Choroid plexus epithelial cell (primary cell): ENCODE measurements around the gene ATXN1.

Experiments used
- DNase-seq: peaks from one replicate; pipeline ENCODE4 v3.0.0-alpha.2; 2010; ENCODE audit warnings: low read depth
- H3K4me3 ChIP-seq: 2 replicates; pipeline ENCODE4 v1.5.1; 2011; ENCODE audit warnings: low read depth, mild to moderate bottlenecking, control low read depth, low read length, moderate library complexity
- TF ChIP-seq, protein P1 (sequence below): conservative IDR thresholded peaks from 2 replicates; pipeline ENCODE4 v1.5.1; 2011; ENCODE audit warnings: low read depth, mild to moderate bottlenecking, control low read depth, inconsistent platforms, low read length, moderate library complexity

The ATXN1 gene

DNA sequence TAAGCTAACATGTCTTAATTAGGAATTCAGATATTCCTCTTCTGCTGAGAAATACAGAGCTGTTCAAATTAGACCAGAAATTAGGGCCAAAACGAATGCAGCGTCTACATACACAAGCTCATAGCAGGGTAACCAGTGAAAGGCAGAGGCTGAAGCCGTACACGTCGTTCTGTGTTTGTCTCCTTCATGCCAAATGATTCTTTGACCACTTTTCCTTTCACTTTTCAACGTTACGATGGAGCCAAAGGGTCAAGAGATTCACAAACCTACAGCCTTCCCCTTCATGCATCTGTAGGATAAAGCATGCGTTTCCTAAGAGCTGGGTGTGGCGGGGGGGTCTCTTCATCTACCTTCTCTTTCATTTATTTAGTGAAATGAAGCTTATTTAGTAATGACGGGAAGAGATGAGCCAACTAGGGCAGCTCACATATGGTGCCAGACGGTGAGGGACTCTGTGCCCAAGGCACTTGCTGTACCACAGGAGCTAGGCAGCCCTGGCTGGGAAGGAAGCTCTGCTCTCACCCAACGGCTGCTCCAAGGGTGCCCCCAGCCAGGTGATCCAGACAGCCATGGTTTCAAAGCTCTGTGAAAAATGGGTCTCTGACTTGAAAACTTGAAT lies 178.0 kb downstream of the ATXN1 start:
- TF ChIP-seq, protein P1, sequence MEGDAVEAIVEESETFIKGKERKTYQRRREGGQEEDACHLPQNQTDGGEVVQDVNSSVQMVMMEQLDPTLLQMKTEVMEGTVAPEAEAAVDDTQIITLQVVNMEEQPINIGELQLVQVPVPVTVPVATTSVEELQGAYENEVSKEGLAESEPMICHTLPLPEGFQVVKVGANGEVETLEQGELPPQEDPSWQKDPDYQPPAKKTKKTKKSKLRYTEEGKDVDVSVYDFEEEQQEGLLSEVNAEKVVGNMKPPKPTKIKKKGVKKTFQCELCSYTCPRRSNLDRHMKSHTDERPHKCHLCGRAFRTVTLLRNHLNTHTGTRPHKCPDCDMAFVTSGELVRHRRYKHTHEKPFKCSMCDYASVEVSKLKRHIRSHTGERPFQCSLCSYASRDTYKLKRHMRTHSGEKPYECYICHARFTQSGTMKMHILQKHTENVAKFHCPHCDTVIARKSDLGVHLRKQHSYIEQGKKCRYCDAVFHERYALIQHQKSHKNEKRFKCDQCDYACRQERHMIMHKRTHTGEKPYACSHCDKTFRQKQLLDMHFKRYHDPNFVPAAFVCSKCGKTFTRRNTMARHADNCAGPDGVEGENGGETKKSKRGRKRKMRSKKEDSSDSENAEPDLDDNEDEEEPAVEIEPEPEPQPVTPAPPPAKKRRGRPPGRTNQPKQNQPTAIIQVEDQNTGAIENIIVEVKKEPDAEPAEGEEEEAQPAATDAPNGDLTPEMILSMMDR, result no peak
- H3K4me3 ChIP-seq, result no peak overlapping the region
- no peak for DNase-seq

DNA sequence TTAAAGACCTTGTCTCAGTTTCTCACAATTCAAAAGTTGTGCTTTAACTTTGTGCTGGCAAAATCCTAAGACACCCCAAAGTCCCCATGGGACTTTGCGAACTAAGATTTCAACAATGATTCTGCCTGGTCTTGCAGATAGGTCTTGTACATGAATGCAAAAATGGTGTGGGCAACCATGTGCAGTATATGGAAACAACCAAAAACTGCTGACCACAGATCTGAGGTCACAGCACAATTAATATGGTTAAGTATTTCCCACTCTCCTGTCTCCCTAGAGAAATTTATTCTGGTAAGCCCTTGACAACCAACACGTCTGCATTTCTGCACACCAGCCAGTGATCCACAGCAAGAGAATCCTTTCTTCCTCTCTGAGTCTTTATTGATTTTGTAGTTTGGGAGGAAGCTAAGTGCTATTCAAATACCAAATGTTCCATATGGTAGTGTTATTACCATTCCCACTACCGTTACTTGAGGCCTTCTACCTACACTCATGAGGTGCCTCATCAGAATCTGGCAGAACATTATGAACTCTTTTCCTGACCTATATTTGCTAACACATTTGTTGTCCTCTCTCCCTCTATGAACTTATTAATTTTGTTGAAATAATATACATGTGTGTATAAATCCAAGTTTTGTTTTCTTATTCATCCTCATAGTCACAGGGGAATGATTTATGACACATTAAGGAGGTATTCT lies 178.7 kb downstream of the ATXN1 start:
- TF ChIP-seq, protein P1, result no peak
- no peak overlapping the region for H3K4me3 ChIP-seq
- DNase-seq, result no peak

DNA sequence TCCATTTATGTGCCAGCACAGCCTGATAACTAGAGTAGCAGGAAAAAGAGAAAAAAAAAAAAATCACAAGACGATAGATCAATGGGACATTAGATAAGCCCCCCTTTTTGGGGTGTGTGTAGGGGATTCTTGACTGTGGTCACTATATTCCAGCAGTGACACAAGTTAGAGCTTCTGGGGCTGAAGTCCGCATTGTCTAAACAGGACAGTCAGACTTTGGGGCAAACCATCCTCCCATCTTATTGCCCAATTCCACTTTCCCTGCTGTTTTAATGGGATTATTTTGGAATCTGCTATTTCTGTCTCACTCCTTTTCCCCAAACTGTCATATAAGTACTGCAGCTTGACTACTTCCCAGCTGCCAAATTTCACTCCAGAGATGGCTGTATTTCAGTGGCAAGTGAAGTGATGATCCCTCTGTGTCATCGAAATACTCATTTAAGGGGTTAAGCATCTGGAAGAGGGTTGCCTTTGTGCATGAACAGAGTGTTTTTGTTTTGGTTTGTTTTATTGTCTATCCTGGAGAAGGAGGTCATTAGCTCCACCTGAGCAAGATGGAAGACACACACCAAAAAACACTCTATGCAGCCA lies 182.5 kb downstream of the ATXN1 start:
- no peak overlapping the region for H3K4me3 ChIP-seq
- DNase-seq, result no peak
- TF ChIP-seq, protein P1, result no peak

DNA sequence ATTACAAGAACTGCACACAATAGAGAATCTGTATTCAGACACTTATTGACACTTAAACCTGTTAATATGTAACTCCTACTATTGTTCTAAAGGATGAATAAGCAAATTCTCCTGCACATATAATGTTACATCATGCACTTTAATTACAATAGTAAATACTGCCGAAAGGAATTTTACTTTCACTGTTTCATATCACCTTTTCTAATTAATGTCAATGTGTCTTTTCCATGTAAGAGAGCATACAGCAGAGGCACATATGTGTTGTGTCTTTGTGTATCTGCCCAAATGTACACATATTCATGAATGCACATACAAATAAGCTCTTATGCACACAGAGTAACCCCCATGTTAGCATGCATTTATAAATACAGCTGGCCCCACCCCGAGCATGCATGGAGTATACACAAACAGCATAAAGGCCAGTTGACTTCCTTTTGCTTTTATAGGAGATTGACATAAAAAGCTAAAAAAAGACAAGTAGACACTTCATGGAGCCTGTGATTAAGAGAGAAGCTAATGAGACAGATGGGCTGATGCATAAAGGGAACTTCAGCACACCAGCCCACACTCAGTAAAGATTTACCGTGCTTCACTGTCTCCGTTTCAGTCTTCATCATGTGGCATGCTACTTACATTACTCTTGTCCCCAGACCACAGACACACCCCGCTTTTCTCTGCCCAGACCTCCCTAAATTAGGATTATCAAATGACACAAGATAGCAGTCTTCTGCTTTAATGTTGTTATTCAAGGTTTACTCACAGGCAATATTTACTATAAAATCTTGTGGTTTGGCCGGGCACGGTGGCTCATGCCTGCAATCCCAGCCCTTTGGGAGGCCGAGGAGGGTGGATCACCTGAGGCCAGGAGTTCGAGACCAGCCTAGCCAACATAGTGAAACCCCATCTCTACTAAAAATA lies 184.6 kb downstream of the ATXN1 start:
- TF ChIP-seq, protein P1, result no peak
- H3K4me3 ChIP-seq, result no peak overlapping the region
- DNase-seq, result no peak

DNA sequence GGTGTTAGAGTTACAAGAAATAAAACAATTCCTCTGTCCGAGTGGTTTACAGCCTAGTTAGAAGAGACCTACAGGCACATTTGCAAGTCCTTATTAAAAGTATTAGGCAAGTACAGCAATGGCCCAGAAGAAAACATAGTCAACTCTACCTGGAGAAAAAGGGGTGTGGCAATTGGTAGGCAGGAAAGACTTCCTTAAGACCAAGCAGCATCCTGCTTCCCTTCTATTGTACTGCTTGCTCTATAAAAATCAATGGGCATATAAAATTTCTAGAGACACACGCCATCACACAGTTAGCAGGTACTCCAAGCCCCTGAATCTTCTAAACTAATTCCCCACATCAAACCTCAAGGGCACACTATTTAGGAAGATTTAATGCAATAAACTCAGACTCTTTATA lies 185.6 kb downstream of the ATXN1 start:
- no peak overlapping the region for H3K4me3 ChIP-seq
- TF ChIP-seq, protein P1, result no peak
- DNase-seq, result no peak

DNA sequence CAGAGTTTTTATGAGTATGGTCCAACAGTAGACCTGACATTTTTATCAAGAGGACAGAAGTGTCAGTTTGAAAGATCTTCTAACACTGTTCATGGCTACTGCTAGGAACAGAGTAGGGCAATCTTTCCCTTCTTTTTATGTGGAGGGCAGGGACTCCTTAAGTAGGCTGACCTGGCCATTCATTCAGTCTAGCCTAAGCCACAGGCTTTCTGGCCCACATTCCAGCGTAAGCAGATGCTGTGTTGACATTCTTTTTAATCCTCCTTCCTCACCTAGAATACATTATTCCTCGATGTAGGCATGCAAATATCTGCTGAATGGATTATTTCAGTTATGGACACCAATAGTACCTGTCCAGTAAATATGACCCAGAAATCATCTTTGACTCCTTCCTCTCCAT lies 188.3 kb downstream of the ATXN1 start:
- no peak for DNase-seq
- TF ChIP-seq, protein P1, result no peak
- H3K4me3 ChIP-seq, result no peak overlapping the region
